ENCODE data around the gene ZRANB3. TPM values are rescaled to one million over a fixed set of nuclear protein-coding genes. Genes with fewer than 3 reads are reported as not detected.
"Not testable (repeated sequence)": the region's sequence is repeated elsewhere in the genome, so short reads cannot be mapped to it uniquely, and the experiment has no call there.

Gene ZRANB3
- total RNA-seq, 1 experiment from 2014 or later: 4.5 TPM

GRCh38 chr2:135510577-135510976, 20.4 kb downstream of the ZRANB3 start:
- Histone ChIP-seq H3K27me3 (no peaks in the 10 kb centered on the region), H3K9me3 (peaks cover 13% of the 10 kb centered on the region), H3K4me3 (no peak overlapping the region), H3K36me3 (peaks cover 13% of the 10 kb centered on the region)
- DNase-seq: no peak

GRCh38 chr2:135504811-135505210, 26.2 kb downstream of the ZRANB3 start:
- Histone ChIP-seq H3K36me3 (peaks cover 11% of the 10 kb centered on the region), H3K4me3 (no peak overlapping the region), H3K27me3 (no peaks in the 10 kb centered on the region), H3K9me3 (no peaks in the 10 kb centered on the region)
- DNase-seq: no peak

- not testable (repeated sequence) for H3K9me3 ChIP-seq, H3K27me3 ChIP-seq, H3K4me3 ChIP-seq, DNase-seq
- H3K36me3 ChIP-seq: peaks cover 32% of the 10 kb centered on the region
Measured at GRCh38 chr2:135498588-135498987, 32.4 kb downstream of the ZRANB3 start.

- Histone ChIP-seq H3K9me3 (peaks cover 11% of the 10 kb centered on the region), H3K4me3 (no peak overlapping the region), H3K36me3 (peaks cover 21% of the 10 kb centered on the region), H3K27me3 (no peaks in the 10 kb centered on the region)
- no peak for DNase-seq
Measured at GRCh38 chr2:135494917-135495316, 36.1 kb downstream of the ZRANB3 start.

GRCh38 chr2:135494503-135494902, 36.5 kb downstream of the ZRANB3 start:
- Histone ChIP-seq H3K9me3 (peaks cover 11% of the 10 kb centered on the region), H3K36me3 (peaks cover 22% of the 10 kb centered on the region), H3K4me3 (no peak overlapping the region), H3K27me3 (no peaks in the 10 kb centered on the region)
- DNase-seq: no peak

- Histone ChIP-seq H3K36me3 (peaks cover 27% of the 10 kb centered on the region), H3K4me3 (no peak overlapping the region), H3K27me3 (no peaks in the 10 kb centered on the region), H3K9me3 (peaks cover 14% of the 10 kb centered on the region)
- no peak for DNase-seq
Measured at GRCh38 chr2:135490376-135490775, 40.6 kb downstream of the ZRANB3 start.

GRCh38 chr2:135485441-135485840, 45.6 kb downstream of the ZRANB3 start:
- Histone ChIP-seq H3K36me3 (peaks cover 35% of the 10 kb centered on the region), H3K4me3 (no peak overlapping the region), H3K27me3 (no peaks in the 10 kb centered on the region), H3K9me3 (peaks cover 10% of the 10 kb centered on the region)
- no peak for DNase-seq

GRCh38 chr2:135475128-135475527, 55.9 kb downstream of the ZRANB3 start:
- no peak overlapping the region for H3K4me3 ChIP-seq
- no peaks in the 10 kb centered on the region for H3K36me3 ChIP-seq
- DNase-seq: no peak
- no peaks in the 10 kb centered on the region for H3K27me3 ChIP-seq
- no peaks in the 10 kb centered on the region for H3K9me3 ChIP-seq

- H3K36me3 ChIP-seq: no peaks in the 10 kb centered on the region
- DNase-seq: no peak
- H3K4me3 ChIP-seq: no peak overlapping the region
- H3K27me3 ChIP-seq: no peaks in the 10 kb centered on the region
- H3K9me3 ChIP-seq: no peaks in the 10 kb centered on the region
Measured at GRCh38 chr2:135473567-135473966, 57.5 kb downstream of the ZRANB3 start.

- no peak for DNase-seq
- H3K36me3 ChIP-seq: no peaks in the 10 kb centered on the region
- H3K27me3 ChIP-seq: no peaks in the 10 kb centered on the region
- no peaks in the 10 kb centered on the region for H3K9me3 ChIP-seq
- no peak overlapping the region for H3K4me3 ChIP-seq
Measured at GRCh38 chr2:135471106-135471505, 59.9 kb downstream of the ZRANB3 start.

GRCh38 chr2:135457279-135457678, 73.7 kb downstream of the ZRANB3 start:
- DNase-seq: no peak
- peaks cover 11% of the 10 kb centered on the region for H3K9me3 ChIP-seq
- no peak overlapping the region for H3K4me3 ChIP-seq
- H3K36me3 ChIP-seq: no peaks in the 10 kb centered on the region; the same call in 1 of the 2 replicates
- no peaks in the 10 kb centered on the region for H3K27me3 ChIP-seq

GRCh38 chr2:135456835-135457234, 74.2 kb downstream of the ZRANB3 start:
- Histone ChIP-seq H3K4me3 (no peak overlapping the region), H3K9me3 (peaks cover 11% of the 10 kb centered on the region), H3K36me3 (no peaks in the 10 kb centered on the region; the same call in 1 of the 2 replicates), H3K27me3 (no peaks in the 10 kb centered on the region)
- no peak for DNase-seq

- H3K27me3 ChIP-seq: no peaks in the 10 kb centered on the region
- no peak for DNase-seq
- H3K36me3 ChIP-seq: no peaks in the 10 kb centered on the region; the same call in 1 of the 2 replicates
- no peak overlapping the region for H3K4me3 ChIP-seq
- H3K9me3 ChIP-seq: peaks cover 11% of the 10 kb centered on the region
Measured at GRCh38 chr2:135456431-135456830, 74.6 kb downstream of the ZRANB3 start.

- H3K9me3 ChIP-seq: peaks cover 14% of the 10 kb centered on the region
Measured at GRCh38 chr2:135454608-135455007, 76.4 kb downstream of the ZRANB3 start.

GRCh38 chr2:135453027-135453426, 78.0 kb downstream of the ZRANB3 start:
- not testable (repeated sequence) for H3K36me3 ChIP-seq, DNase-seq, H3K27me3 ChIP-seq, H3K4me3 ChIP-seq
- H3K9me3 ChIP-seq: peaks cover 14% of the 10 kb centered on the region

More at GRCh38 chr2:135454608-135455007, 76.4 kb downstream of the ZRANB3 start:
- DNase-seq: no peak
- Histone ChIP-seq H3K27me3 (no peaks in the 10 kb centered on the region), H3K36me3 (no peaks in the 10 kb centered on the region; the same call in 1 of the 2 replicates), H3K4me3 (no peak overlapping the region)

GRCh38 chr2:135451966-135452365, 79.1 kb downstream of the ZRANB3 start:
- no peak for DNase-seq
- H3K4me3 ChIP-seq: no peak overlapping the region
- H3K27me3 ChIP-seq: no peaks in the 10 kb centered on the region
- peaks cover 14% of the 10 kb centered on the region for H3K9me3 ChIP-seq
- H3K36me3 ChIP-seq: no peaks in the 10 kb centered on the region; the same call in 1 of the 2 replicates

GRCh38 chr2:135443013-135443412, 88.0 kb downstream of the ZRANB3 start:
- H3K27me3 ChIP-seq, H3K36me3 ChIP-seq, H3K4me3 ChIP-seq, H3K9me3 ChIP-seq, DNase-seq: not testable (repeated sequence)

GRCh38 chr2:135435155-135435554, 95.9 kb downstream of the ZRANB3 start:
- H3K9me3 ChIP-seq, H3K4me3 ChIP-seq, DNase-seq, H3K27me3 ChIP-seq, H3K36me3 ChIP-seq: not testable (repeated sequence)

GRCh38 chr2:135424849-135425248, 106.2 kb downstream of the ZRANB3 start:
- Histone ChIP-seq H3K9me3 (peaks cover 6% of the 10 kb centered on the region), H3K4me3 (no peak overlapping the region), H3K27me3 (no peaks in the 10 kb centered on the region), H3K36me3 (no peaks in the 10 kb centered on the region; the same call in 1 of the 2 replicates)
- DNase-seq: no peak

Measured in MG63 (cell line).